GM12878 (cell line): ENCODE data around the gene HRCT1. TPM values are rescaled to one million over a fixed set of nuclear protein-coding genes. Genes with fewer than 3 reads are reported as not detected.

Experiments used
- ATAC-seq: fragments of 200-7000 bp; cut with Tn5 transposase; 3 replicates; pipeline ENCODE4 v1.9.1; 2020; ENCODE audit warnings: mild to moderate bottlenecking, moderate library complexity
- BruUV-seq: library from RNA; stranded (reverse); fragments of 400-500 nt; replicated peaks from 2 replicates; lab custom pipeline; 2021; lab: Mats Ljungman, UMichigan
- CTCF ChIA-PET: fragments of 300-600 bp; sonication (Branson Sonifier 250); formaldehyde crosslinking; extraction: SDS; loops from one replicate; lab custom pipeline; 2021; ENCODE audit warnings: inconsistent platforms; lab: Yijun Ruan, JAX
- POLR2A ChIA-PET: fragments of 350-600 bp; formaldehyde crosslinking; extraction: SDS; loops from one replicate; lab custom pipeline; 2021; ENCODE audit warnings: inconsistent platforms; lab: Charles Lee
- RAD21 ChIA-PET: fragments of 300-600 bp; sonication (Branson Sonifier 250); formaldehyde crosslinking; loops from one replicate; lab custom pipeline; 2023; ENCODE audit warnings: antibody characterized with exemption; ENCODE audit not compliant: unreplicated experiment; lab: Charles Lee
- SMC1A ChIA-PET: fragments of 300-600 bp; sonication (Branson Sonifier 250); formaldehyde crosslinking; loops from one replicate; lab custom pipeline; 2023; ENCODE audit not compliant: unreplicated experiment, uncharacterized antibody; lab: Charles Lee
- DNase-seq: peaks from one replicate; pipeline ENCODE4 v3.0.0-alpha.2; 2011; ENCODE audit warnings: low read depth, low spot score
- FAIRE-seq: peaks from 3 replicates; lab custom pipeline; 2011; peaks lifted over from hg19 to GRCh38; lab: Jason Lieb, UNC
- H2AFZ ChIP-seq: 2 replicates; pipeline ENCODE4 v1.6.0; 2011; ENCODE audit warnings: low read depth, low read length, control low read depth; ENCODE audit not compliant: control insufficient read depth
- H3K27ac ChIP-seq: 2 replicates; pipeline ENCODE4 v1.5.1; 2011; ENCODE audit warnings: control low read depth; ENCODE audit not compliant: control insufficient read depth, insufficient read depth
- H3K27me3 ChIP-seq, 2 experiments: replicated peaks in 1 of 2; 2 replicates each; pipeline versions ENCODE4 v1.6.0 to v1.6.1; 2011; ENCODE audit warnings: low read length in 1 of 2; ENCODE audit not compliant: control insufficient read depth in 2 of 2, insufficient read depth in 2 of 2
- H3K36me3 ChIP-seq, 2 experiments: 2 replicates each; pipeline ENCODE4 v1.5.1; 2011; ENCODE audit warnings: low read length in 1 of 2; ENCODE audit not compliant: control insufficient read depth in 2 of 2, insufficient read depth in 2 of 2
- H3K4me1 ChIP-seq: 2 replicates; pipeline ENCODE4 v1.6.1; 2011; ENCODE audit warnings: mild to moderate bottlenecking, low read length, moderate library complexity, mixed read lengths; ENCODE audit not compliant: control insufficient read depth, insufficient read depth
- H3K4me2 ChIP-seq: 2 replicates; pipeline ENCODE4 v1.6.0; 2011; ENCODE audit warnings: control low read depth; ENCODE audit not compliant: control insufficient read depth, insufficient read depth
- H3K4me3 ChIP-seq: fragments of 200-600 bp; sonication (generic); 2 replicates; pipeline ENCODE4 v1.5.1; 2016
- H3K79me2 ChIP-seq: 2 replicates; pipeline ENCODE4 v1.6.0; 2011; ENCODE audit warnings: low read length; ENCODE audit not compliant: control insufficient read depth, insufficient read depth
- H3K9ac ChIP-seq: 2 replicates; pipeline ENCODE4 v1.8.0; 2011; ENCODE audit warnings: low read length, control low read depth, mixed read lengths; ENCODE audit not compliant: control insufficient read depth, insufficient read depth
- H3K9me3 ChIP-seq: replicated peaks from 3 replicates; pipeline ENCODE4 v1.5.1; 2011; ENCODE audit warnings: mild to moderate bottlenecking, low read length; ENCODE audit not compliant: control insufficient read depth, insufficient read depth
- H4K20me1 ChIP-seq: 2 replicates; pipeline ENCODE4 v1.6.0; 2011; ENCODE audit not compliant: control insufficient read depth, insufficient read depth
- HDGF ChIP-seq: fragments of 450-650 bp; IDR thresholded peaks from 2 replicates; pipeline ENCODE4 v1.6.1; 2016; ENCODE audit warnings: antibody characterized with exemption
- MTA3 ChIP-seq: IDR thresholded peaks from 2 replicates; pipeline ENCODE4 v1.6.1; 2012; ENCODE audit warnings: low read length, inconsistent platforms, borderline replicate concordance
- PAX8 ChIP-seq: fragments of 450-650 bp; IDR thresholded peaks from 2 replicates; pipeline ENCODE4 v1.6.1; 2017; ENCODE audit warnings: mild to moderate bottlenecking, moderate library complexity
- POU2F2 ChIP-seq: IDR thresholded peaks from 3 replicates; pipeline ENCODE4 v1.6.1; 2011; ENCODE audit warnings: low read depth, mild to moderate bottlenecking, low read length, borderline replicate concordance
- RAD21 ChIP-seq: IDR thresholded peaks from 2 replicates; pipeline ENCODE4 v1.6.1; 2011; ENCODE audit warnings: mild to moderate bottlenecking, low read depth, low read length, moderate library complexity; ENCODE audit not compliant: insufficient read depth
- TBL1XR1 ChIP-seq: IDR thresholded peaks from 2 replicates; pipeline ENCODE4 v1.6.1; 2012; ENCODE audit warnings: low read depth, low read length, improper control_type of control experiment
- WGBS: methylation state at CpG from one replicate; pipeline ENCODE4 v1.1.6; 2016; ENCODE audit warnings: low lambda C conversion rate; ENCODE audit not compliant: insufficient replicate concordance, insufficient coverage; ENCODE audit errors: missing lambda C conversion rate; 5-methylcytosine and 5-hydroxymethylcytosine counted together
- in situ Hi-C: fragments of 300-500 bp; cut with MboI; formaldehyde crosslinking; loops from 9 replicates; pipeline ENCODE4 v1.14.3; 2018; ENCODE audit warnings: mixed read lengths
- intact Hi-C: fragments of 100-400 bp; cut with micrococcal nuclease; formaldehyde crosslinking; loops from one replicate; pipeline ENCODE4 v1.14.2; 2022; ENCODE audit not compliant: unreplicated experiment
- polyA plus RNA-seq, 11 experiments: library from polyadenylated mRNA; depleted of rRNA in 4 of 11; unstranded in 6 of 11; stranded (reverse) in 5 of 11; fragments of >200 nt; fragmentation: Nextera tagmentation in 4 of 11; fragmentation: Illumina TruSeq in 1 of 11; extraction: Ambion mirVana in 4 of 11; extraction: Trizol in 1 of 11; gene quantifications; 1 replicate in 1 of 11; 2 replicates in 10 of 11; pipeline versions ENCODE4 v1.2.1 to v1.2.3, GENCODE V29; 2011 to 2016; ENCODE audit warnings: inconsistent platforms in 2 of 11, missing spikeins in 2 of 11, low read depth in 1 of 11
- total RNA-seq, 4 experiments: library from RNA; depleted of rRNA in 3 of 4; stranded (reverse); fragments of >200 nt in 3 of 4; fragmentation: Illumina TruSeq in 1 of 4; extraction: Trizol in 1 of 4; gene quantifications; 2 replicates each; pipeline versions ENCODE4 v1.2.1 to v1.2.3, GENCODE V29; 2013 to 2021
- TF ChIP-seq, protein P1 (sequence below): IDR thresholded peaks from 2 replicates; pipeline ENCODE4 v1.6.1; 2011; ENCODE audit warnings: mild to moderate bottlenecking, low read depth, low read length, moderate library complexity; ENCODE audit not compliant: insufficient replicate concordance
- TF ChIP-seq, protein P2 (sequence below): fragments of 450-650 bp; formaldehyde crosslinking; IDR thresholded peaks from 2 replicates; pipeline ENCODE4 v1.5.0; 2022; ENCODE audit warnings: mild to moderate bottlenecking, missing genetic modification characterization
- TF ChIP-seq, protein P3 (sequence below): fragments of 450-650 bp; IDR thresholded peaks from 2 replicates; pipeline ENCODE4 v1.6.1; 2016; ENCODE audit warnings: mild to moderate bottlenecking

HRCT1 gene
- total and polyA plus RNA-seq, 10 of the 15 experiments (the other 5 are each of a cell fraction or from before 2014, with no cell fraction given), result not detected

DNA sequence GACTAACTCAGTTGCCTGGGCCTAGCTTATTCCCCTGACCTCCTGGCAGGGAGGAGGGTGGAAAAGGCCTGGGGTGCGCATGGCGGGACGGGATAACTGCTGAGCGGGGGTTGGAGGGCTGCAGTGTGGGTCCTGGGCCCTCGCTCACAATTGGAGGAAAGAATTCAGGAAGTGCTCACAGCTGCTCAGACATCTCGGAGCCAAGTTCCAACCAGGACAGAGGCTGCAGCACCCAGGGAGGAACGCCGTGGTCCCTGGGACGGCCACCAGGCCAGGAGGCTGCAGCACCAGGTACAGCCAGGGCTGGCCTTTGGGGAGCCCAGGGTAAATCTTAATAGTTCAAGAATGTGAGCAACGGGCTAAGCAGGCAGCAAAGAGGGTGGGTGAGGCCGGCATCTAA is 3.3 kb downstream of the HRCT1 start, which contains the start of gene SPAAR:
Gene SPAAR (plus strand): TSS at position 217 of the 400 bp plus-strand sequence. CDS start 974 bp downstream, outside the sequence.
- DNase-seq (no peak), ATAC-seq (no peak), FAIRE-seq (no peak)
- H3K4me3 ChIP-seq, result no peak within 1 kb of the TSS
- no peaks in the 10 kb centered on the region for H3K36me3 ChIP-seq
- H2AFZ ChIP-seq, result no peak within 1 kb of the TSS
- H3K4me2 ChIP-seq, result no peak within 1 kb of the TSS
- no TSS peak for BruUV-seq
- H3K27me3 ChIP-seq, result peaks cover 0 to 1% of the 10 kb centered on the region in 2 experiments; a peak in 3 of 4 replicates
- H3K4me1 ChIP-seq, result no peaks in the 10 kb centered on the region
- ChIA-PET POLR2A (no interaction called here), SMC1A (no interaction called here), CTCF (no interaction called here), RAD21 (no interaction called here)
- no peak within 1 kb of the TSS for H3K27ac ChIP-seq
- TF ChIP-seq TBL1XR1 (no peak), PAX8 (no peak)
- WGBS, result 62% methylated on average over 11 of the region's 11 CpGs
- H4K20me1 ChIP-seq, result no peaks in the 10 kb centered on the region
- peaks cover 2% of the 10 kb centered on the region; the same call in 2 of the 3 replicates for H3K9me3 ChIP-seq
- in situ Hi-C loops, result no loop called here
- H3K79me2 ChIP-seq, result no peaks in the 10 kb centered on the region
- intact Hi-C loops, result no loop called here
- no peak within 1 kb of the TSS for H3K9ac ChIP-seq

DNA sequence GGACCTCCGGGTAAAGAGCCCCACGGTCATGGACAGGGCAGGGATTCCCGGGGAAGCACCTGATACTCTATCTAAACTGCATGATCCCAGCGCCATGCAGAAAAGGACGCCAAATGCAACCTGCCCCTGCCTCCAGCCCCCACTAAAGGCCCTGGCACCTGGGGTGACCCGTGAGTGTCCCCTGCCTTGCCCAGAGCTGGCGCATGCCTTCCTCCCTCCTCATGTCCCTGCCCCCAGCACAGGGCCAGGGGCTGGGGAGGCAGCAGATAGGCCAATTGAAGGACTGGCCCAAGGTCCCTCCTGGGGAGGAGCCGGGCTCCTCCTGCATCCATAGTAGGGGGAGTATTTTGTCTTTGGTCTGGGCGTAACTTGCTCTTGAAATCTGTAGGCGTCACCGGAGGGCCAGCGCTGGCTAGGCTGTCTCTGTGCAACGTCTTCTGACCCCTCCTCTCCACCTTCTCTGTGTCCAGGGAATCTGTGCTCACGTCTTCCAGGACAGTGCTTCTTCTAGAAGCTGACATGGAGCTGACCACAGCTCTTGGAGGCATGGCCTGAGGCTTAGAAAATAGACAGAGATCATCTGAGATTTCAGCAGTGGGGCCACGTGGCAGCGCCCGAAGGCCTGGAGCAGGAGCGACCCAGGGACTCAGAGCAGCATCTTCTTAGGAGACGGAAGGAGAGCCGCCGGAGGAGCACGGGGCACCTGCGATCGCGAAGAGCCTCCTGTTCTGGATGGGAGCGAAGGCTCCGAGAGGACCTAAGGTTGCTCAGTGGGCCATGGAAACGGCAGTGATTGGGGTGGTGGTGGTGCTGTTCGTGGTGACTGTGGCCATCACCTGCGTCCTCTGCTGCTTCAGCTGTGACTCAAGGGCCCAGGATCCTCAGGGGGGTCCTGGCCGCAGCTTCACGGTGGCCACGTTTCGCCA is 3.9 kb downstream of the HRCT1 start:
- no peak for DNase-seq
- ChIA-PET RAD21 (interaction anchor here (1.2 kb wide), 1 partner anchor 120 kb away, joined by 3 read pairs; no protein-coding TSS in a partner anchor), CTCF (interaction anchor here (0.6 kb wide), 2 partner anchors 13 to 192 kb away, joined by 3 read pairs; no protein-coding TSS in a partner anchor), SMC1A (no interaction called here), POLR2A (no interaction called here)
- no peak for ATAC-seq
- no TSS peak for BruUV-seq
- Histone ChIP-seq H3K9ac (no peak overlapping the region), H3K4me1 (no peaks in the 10 kb centered on the region), H3K36me3 (no peaks in the 10 kb centered on the region), H3K9me3 (peaks cover 2% of the 10 kb centered on the region; the same call in 2 of the 3 replicates), H2AFZ (no peak overlapping the region), H3K27ac (no peak overlapping the region), H3K27me3 (peaks cover 0 to 1% of the 10 kb centered on the region in 2 experiments; a peak in 3 of 4 replicates), H3K79me2 (no peaks in the 10 kb centered on the region), H3K4me3 (no peak overlapping the region), H3K4me2 (no peak overlapping the region), H4K20me1 (no peaks in the 10 kb centered on the region)
- FAIRE-seq, result no peak
- intact Hi-C loops (no loop called here), in situ Hi-C loops (no loop called here)
- 65% methylated on average over 33 of the region's 34 CpGs for WGBS
- TF ChIP-seq, protein P1, sequence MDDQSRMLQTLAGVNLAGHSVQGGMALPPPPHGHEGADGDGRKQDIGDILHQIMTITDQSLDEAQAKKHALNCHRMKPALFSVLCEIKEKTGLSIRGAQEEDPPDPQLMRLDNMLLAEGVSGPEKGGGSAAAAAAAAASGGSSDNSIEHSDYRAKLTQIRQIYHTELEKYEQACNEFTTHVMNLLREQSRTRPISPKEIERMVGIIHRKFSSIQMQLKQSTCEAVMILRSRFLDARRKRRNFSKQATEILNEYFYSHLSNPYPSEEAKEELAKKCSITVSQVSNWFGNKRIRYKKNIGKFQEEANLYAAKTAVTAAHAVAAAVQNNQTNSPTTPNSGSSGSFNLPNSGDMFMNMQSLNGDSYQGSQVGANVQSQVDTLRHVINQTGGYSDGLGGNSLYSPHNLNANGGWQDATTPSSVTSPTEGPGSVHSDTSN, result no peak
- TF ChIP-seq RAD21 (no peak), HDGF (no peak), MTA3 (no peak), POU2F2 (no peak)
- TF ChIP-seq, protein P2, sequence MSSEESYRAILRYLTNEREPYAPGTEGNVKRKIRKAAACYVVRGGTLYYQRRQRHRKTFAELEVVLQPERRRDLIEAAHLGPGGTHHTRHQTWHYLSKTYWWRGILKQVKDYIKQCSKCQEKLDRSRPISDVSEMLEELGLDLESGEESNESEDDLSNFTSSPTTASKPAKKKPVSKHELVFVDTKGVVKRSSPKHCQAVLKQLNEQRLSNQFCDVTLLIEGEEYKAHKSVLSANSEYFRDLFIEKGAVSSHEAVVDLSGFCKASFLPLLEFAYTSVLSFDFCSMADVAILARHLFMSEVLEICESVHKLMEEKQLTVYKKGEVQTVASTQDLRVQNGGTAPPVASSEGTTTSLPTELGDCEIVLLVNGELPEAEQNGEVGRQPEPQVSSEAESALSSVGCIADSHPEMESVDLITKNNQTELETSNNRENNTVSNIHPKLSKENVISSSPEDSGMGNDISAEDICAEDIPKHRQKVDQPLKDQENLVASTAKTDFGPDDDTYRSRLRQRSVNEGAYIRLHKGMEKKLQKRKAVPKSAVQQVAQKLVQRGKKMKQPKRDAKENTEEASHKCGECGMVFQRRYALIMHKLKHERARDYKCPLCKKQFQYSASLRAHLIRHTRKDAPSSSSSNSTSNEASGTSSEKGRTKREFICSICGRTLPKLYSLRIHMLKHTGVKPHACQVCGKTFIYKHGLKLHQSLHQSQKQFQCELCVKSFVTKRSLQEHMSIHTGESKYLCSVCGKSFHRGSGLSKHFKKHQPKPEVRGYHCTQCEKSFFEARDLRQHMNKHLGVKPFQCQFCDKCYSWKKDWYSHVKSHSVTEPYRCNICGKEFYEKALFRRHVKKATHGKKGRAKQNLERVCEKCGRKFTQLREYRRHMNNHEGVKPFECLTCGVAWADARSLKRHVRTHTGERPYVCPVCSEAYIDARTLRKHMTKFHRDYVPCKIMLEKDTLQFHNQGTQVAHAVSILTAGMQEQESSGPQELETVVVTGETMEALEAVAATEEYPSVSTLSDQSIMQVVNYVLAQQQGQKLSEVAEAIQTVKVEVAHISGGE, result no peak
- TF ChIP-seq, protein P3, sequence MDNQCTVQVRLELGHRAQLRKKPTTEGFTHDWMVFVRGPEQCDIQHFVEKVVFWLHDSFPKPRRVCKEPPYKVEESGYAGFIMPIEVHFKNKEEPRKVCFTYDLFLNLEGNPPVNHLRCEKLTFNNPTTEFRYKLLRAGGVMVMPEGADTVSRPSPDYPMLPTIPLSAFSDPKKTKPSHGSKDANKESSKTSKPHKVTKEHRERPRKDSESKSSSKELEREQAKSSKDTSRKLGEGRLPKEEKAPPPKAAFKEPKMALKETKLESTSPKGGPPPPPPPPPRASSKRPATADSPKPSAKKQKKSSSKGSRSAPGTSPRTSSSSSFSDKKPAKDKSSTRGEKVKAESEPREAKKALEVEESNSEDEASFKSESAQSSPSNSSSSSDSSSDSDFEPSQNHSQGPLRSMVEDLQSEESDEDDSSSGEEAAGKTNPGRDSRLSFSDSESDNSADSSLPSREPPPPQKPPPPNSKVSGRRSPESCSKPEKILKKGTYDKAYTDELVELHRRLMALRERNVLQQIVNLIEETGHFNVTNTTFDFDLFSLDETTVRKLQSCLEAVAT, result no peak
